K562 (cell line): Measurements from ENCODE around the gene PRIM1. TPM values are rescaled to one million over a fixed set of nuclear protein-coding genes. Genes with fewer than 3 reads are reported as not detected.
A peak's percentile ranks its signal among the peaks of the same experiment; 100 is the strongest.

Experiments used
- ATAC-seq: fragments of 200-7000 bp; cut with Tn5 transposase; 3 replicates; pipeline ENCODE4 v1.9.1; 2020; ENCODE audit warnings: moderate library complexity
- Bru-seq: library from RNA; stranded (reverse); fragments of 400-500 nt; gene quantifications from one replicate; lab custom pipeline; 2021; lab: Mats Ljungman, UMichigan
- BruChase-seq, 2 experiments: library from RNA; stranded (reverse); fragments of 400-500 nt; gene quantifications; one replicate each; lab custom pipeline; 2021; lab: Mats Ljungman, UMichigan
- BruUV-seq: library from RNA; stranded (reverse); fragments of 400-500 nt; replicated peaks from 2 replicates; lab custom pipeline; 2021; lab: Mats Ljungman, UMichigan
- CTCF ChIA-PET: fragments of 300-600 bp; formaldehyde crosslinking; extraction: SDS; loops from one replicate; lab custom pipeline; 2021; ENCODE audit warnings: low intra/inter-chr PET ratio; lab: Yijun Ruan, JAX
- POLR2A ChIA-PET: fragments of 300-600, 350-650 bp; sonication (Branson Sonifier 250); formaldehyde crosslinking; extraction: SDS; loops from one replicate; lab custom pipeline; 2021; ENCODE audit warnings: antibody characterized with exemption, inconsistent platforms; lab: Yijun Ruan, JAX
- DNase-seq, 4 experiments: peaks; one replicate each; pipeline versions ENCODE4 v3.0.0 to v3.0.0-alpha.2; 2011 to 2018; ENCODE audit warnings: low spot score in 3 of 4, mixed read lengths in 3 of 4; ENCODE audit errors: extremely low read depth in 1 of 4
- FAIRE-seq: peaks from 2 replicates; lab custom pipeline; 2011; peaks lifted over from hg19 to GRCh38; lab: Jason Lieb, UNC
- H2AFZ ChIP-seq: 2 replicates; pipeline ENCODE4 v1.6.0; 2011; ENCODE audit warnings: low read depth, low read length, control low read depth, inconsistent platforms
- H3K27ac ChIP-seq: fragments of 200-600 bp; 3 replicates; pipeline ENCODE4 v1.8.0; 2011; ENCODE audit warnings: low read depth, mild to moderate bottlenecking, control low read depth, inconsistent platforms, low read length, moderate library complexity, mixed read lengths; ENCODE audit errors: extremely low read depth
- H3K27me3 ChIP-seq, 2 experiments: fragments of 300-600 bp in 1 of 2; 2 replicates in 1 of 2; 3 replicates in 1 of 2; pipeline versions ENCODE4 v1.6.0 to v1.8.0; 2011; ENCODE audit warnings: inconsistent platforms in 2 of 2, low read length in 2 of 2, mild to moderate bottlenecking in 1 of 2, mixed read lengths in 1 of 2, moderate library complexity in 1 of 2; ENCODE audit not compliant: control insufficient read depth in 2 of 2, insufficient read depth in 2 of 2
- H3K36me3 ChIP-seq: fragments of 300-600 bp; 3 replicates; pipeline ENCODE4 v1.8.0; 2011; ENCODE audit warnings: mild to moderate bottlenecking, low read length, inconsistent platforms; ENCODE audit not compliant: control insufficient read depth, insufficient read depth
- H3K4me1 ChIP-seq, 2 experiments: fragments of 200-600 bp in 1 of 2; replicated peaks in 1 of 2; 2 replicates in 1 of 2; 3 replicates in 1 of 2; pipeline versions ENCODE4 v1.5.1 to v1.8.0; 2011; ENCODE audit warnings: inconsistent platforms in 2 of 2, low read length in 2 of 2, mild to moderate bottlenecking in 1 of 2, mixed read lengths in 1 of 2, moderate library complexity in 1 of 2; ENCODE audit not compliant: control insufficient read depth in 2 of 2, insufficient read depth in 2 of 2
- H3K4me2 ChIP-seq: 2 replicates; pipeline ENCODE4 v1.6.1; 2011; ENCODE audit warnings: low read length, control low read depth, inconsistent platforms, mixed read lengths; ENCODE audit not compliant: insufficient read depth
- H3K4me3 ChIP-seq: fragments of 200-600 bp; sonication (generic), shearing (Covaris generic); 2 replicates; pipeline ENCODE4 v1.5.1; 2016; ENCODE audit warnings: control low read depth, inconsistent platforms
- H3K79me2 ChIP-seq: fragments of 200-600 bp; 3 replicates; pipeline ENCODE4 v1.8.0; 2011; ENCODE audit warnings: low read length, inconsistent platforms; ENCODE audit not compliant: control insufficient read depth, insufficient read depth
- H3K9ac ChIP-seq, 2 experiments: 2 replicates each; pipeline versions ENCODE4 v1.6.0 to v1.6.1; 2011; ENCODE audit warnings: low read depth in 2 of 2, low read length in 2 of 2, control low read depth in 1 of 2, inconsistent platforms in 1 of 2, mild to moderate bottlenecking in 1 of 2, mixed read lengths in 1 of 2; ENCODE audit not compliant: insufficient read depth in 1 of 2
- H3K9me1 ChIP-seq: one replicate; pipeline ENCODE4 v1.6.0; 2011; ENCODE audit warnings: inconsistent platforms, mild to moderate bottlenecking, low read length, moderate library complexity; ENCODE audit not compliant: control insufficient read depth, insufficient read depth
- H3K9me3 ChIP-seq: replicated peaks from 2 replicates; pipeline ENCODE4 v1.5.1; 2011; ENCODE audit warnings: low read depth, low read length, inconsistent platforms; ENCODE audit not compliant: control insufficient read depth, insufficient read depth
- H4K20me1 ChIP-seq: replicated peaks from 2 replicates; pipeline ENCODE4 v1.6.1; 2011; ENCODE audit warnings: low read length, inconsistent platforms, mixed read lengths; ENCODE audit not compliant: control insufficient read depth, insufficient read depth
- FOXM1 ChIP-seq, 2 experiments: fragments of 450-650 bp in 1 of 2; sonication (generic) in 1 of 2; formaldehyde crosslinking in 1 of 2; IDR thresholded peaks; 2 replicates each; pipeline versions ENCODE4 v1.6.1 to v1.9.0; 2017 to 2022; ENCODE audit warnings: low read depth in 2 of 2, mild to moderate bottlenecking in 2 of 2, missing genetic modification reagents in 1 of 2, moderate library complexity in 1 of 2
- HLTF ChIP-seq: fragments of 450-650 bp; IDR thresholded peaks from 2 replicates; pipeline ENCODE4 v1.6.1; 2016
- KLF16 ChIP-seq: IDR thresholded peaks from 2 replicates; pipeline ENCODE4 v1.6.1; 2016; ENCODE audit warnings: antibody characterized with exemption
- ZNF830 ChIP-seq: fragments of 250-450 bp; sonication (Bioruptor Pico); IDR thresholded peaks from 2 replicates; pipeline ENCODE4 v1.5.0; 2021; ENCODE audit warnings: mild to moderate bottlenecking
- WGBS: fragments of 100-300 bp; shearing (Covaris generic); methylation state at CpG from one replicate; pipeline ENCODE4 v1.1.6; 2016; ENCODE audit warnings: low coverage, mixed read lengths; ENCODE audit not compliant: insufficient coverage; ENCODE audit errors: missing lambda C conversion rate; 5-methylcytosine and 5-hydroxymethylcytosine counted together
- in situ Hi-C: fragments of 300-500 bp; cut with MboI; formaldehyde crosslinking; loops from 4 replicates; pipeline ENCODE4 v1.15.0; 2018; ENCODE audit warnings: inconsistent platforms, mixed read lengths
- intact Hi-C: fragments of 100-400 bp; cut with micrococcal nuclease; formaldehyde crosslinking; loops from 2 replicates; pipeline ENCODE4 v1.14.2; 2022
- long read RNA-seq, 3 experiments: library from polyadenylated mRNA in 2 of 3; library from RNA in 1 of 3; unstranded in 2 of 3; stranded (forward) in 1 of 3; transcript quantifications; one replicate each; pipeline ENCODE4 v2.0.0, GENCODE V29; 2019 to 2022
- polyA minus RNA-seq, 3 experiments: library from RNA; depleted of rRNA, polyadenylated mRNA; stranded (reverse); fragments of >200 nt; gene quantifications; 2 replicates each; pipeline ENCODE4 v1.2.3, GENCODE V29; 2011
- polyA plus RNA-seq, 8 experiments: library from polyadenylated mRNA; depleted of rRNA in 4 of 8; stranded (reverse) in 5 of 8; unstranded in 3 of 8; fragments of >200 nt; fragmentation: Nextera tagmentation in 2 of 8; fragmentation: Illumina TruSeq in 1 of 8; extraction: Ambion mirVana in 2 of 8; extraction: Trizol in 1 of 8; gene quantifications; 2 replicates each; pipeline versions ENCODE4 v1.2.1 to v1.2.3, GENCODE V29; 2011 to 2014; ENCODE audit warnings: inconsistent platforms in 1 of 8, missing spikeins in 1 of 8
- total RNA-seq, 7 experiments: library from RNA; depleted of rRNA in 6 of 7; stranded (reverse); fragments of >200 nt in 6 of 7; fragmentation: Illumina TruSeq in 2 of 7; extraction: Trizol in 2 of 7; gene quantifications; 2 replicates each; pipeline versions ENCODE4 v1.2.1 to v1.2.3, GENCODE V29; 2011 to 2021; ENCODE audit warnings: low replicate concordance in 1 of 7
- TF ChIP-seq, protein P1 (sequence below): sonication (generic); formaldehyde crosslinking; IDR thresholded peaks from 2 replicates; pipeline ENCODE4 v1.4.0; 2020; ENCODE audit warnings: mild to moderate bottlenecking, missing genetic modification reagents
- TF ChIP-seq, protein P2 (sequence below): sonication (generic); formaldehyde crosslinking; IDR thresholded peaks from 2 replicates; pipeline ENCODE4 v1.8.0; 2022; ENCODE audit warnings: missing genetic modification reagents, mild to moderate bottlenecking, moderate library complexity, borderline replicate concordance

The PRIM1 gene
- total RNA-seq (2011; cell fraction: chromatin; rRNA removed; ENCODE audit: low replicate concordance) = 116 and 247 TPM in 2 replicates
- 59.5 and 64.6 TPM in 2 replicates for total RNA-seq (2011; cell fraction: nucleolus; rRNA removed)
- 79.8 and 102 TPM in 2 replicates for total RNA-seq (2011; cell fraction: nucleoplasm; rRNA removed)
- total RNA-seq (2014; rRNA removed) (65.1 and 67.2 TPM in 2 replicates), total RNA-seq (2014; rRNA removed; fragmentation: Illumina TruSeq; extraction: Trizol) (149 and 170 TPM in 2 replicates), total RNA-seq (2015; rRNA removed; fragmentation: Illumina TruSeq; extraction: Trizol) (119 and 124 TPM in 2 replicates), total RNA-seq (2021) (82.2 and 83.9 TPM in 2 replicates), polyA plus RNA-seq (2011; rRNA removed) (95.7 and 140 TPM in 2 replicates), polyA plus RNA-seq (2014; fragmentation: Illumina TruSeq; extraction: Trizol) (148 and 152 TPM in 2 replicates), polyA plus RNA-seq (2014; fragmentation: Nextera tagmentation; extraction: Ambion mirVana) (100 to 1,000 TPM; 175 to 179 TPM), polyA plus RNA-seq (2014; rRNA removed) (105 and 109 TPM in 2 replicates), polyA minus RNA-seq (2011; rRNA and poly(A)+ RNA removed) (172 TPM in 2 replicates), Bru-seq, nascent RNA (percentile 87 among the genes with signal in this experiment), BruChase-seq, experiment 1, labeled RNA remaining after a 2-hour chase (percentile 86 among the genes with signal in this experiment), BruChase-seq, experiment 2, labeled RNA remaining after a 6-hour chase (percentile 86 among the genes with signal in this experiment)
- 65.5 and 79.1 TPM in 2 replicates for polyA plus RNA-seq (2011; cell fraction: cytosol; rRNA removed)
- polyA plus RNA-seq (2011; cell fraction: nucleus; rRNA removed) = 48.2 and 74.4 TPM in 2 replicates
- 70.3 and 108 TPM in 2 replicates for polyA plus RNA-seq (2012)
- polyA minus RNA-seq (2011; cell fraction: cytosol; rRNA and poly(A)+ RNA removed) = 31.9 and 46.5 TPM in 2 replicates
- 44.2 and 85.0 TPM in 2 replicates for polyA minus RNA-seq (2011; cell fraction: nucleus; rRNA and poly(A)+ RNA removed)
- long read RNA-seq, experiment 1, transcript PRIM1-201 (13 exons, 1,393 nt) = major isoform, 87 of 221 reads
- long read RNA-seq, experiment 1, partial matches to known transcripts = 87 of 221 reads
- long read RNA-seq, experiment 1, other reads (novel, unspliced or antisense) = 45 of 221 reads
- long read RNA-seq, experiment 2, partial matches to known transcripts = 18 of 63 reads
- long read RNA-seq, experiment 2, other reads (novel, unspliced or antisense) = 44 of 63 reads
- long read RNA-seq, experiment 3, transcript PRIM1-201 (13 exons, 1,393 nt) = major isoform, 19 of 63 reads
- long read RNA-seq, experiment 3, partial matches to known transcripts = 32 of 63 reads
- long read RNA-seq, experiment 3, other reads (novel, unspliced or antisense) = 12 of 63 reads

DNA sequence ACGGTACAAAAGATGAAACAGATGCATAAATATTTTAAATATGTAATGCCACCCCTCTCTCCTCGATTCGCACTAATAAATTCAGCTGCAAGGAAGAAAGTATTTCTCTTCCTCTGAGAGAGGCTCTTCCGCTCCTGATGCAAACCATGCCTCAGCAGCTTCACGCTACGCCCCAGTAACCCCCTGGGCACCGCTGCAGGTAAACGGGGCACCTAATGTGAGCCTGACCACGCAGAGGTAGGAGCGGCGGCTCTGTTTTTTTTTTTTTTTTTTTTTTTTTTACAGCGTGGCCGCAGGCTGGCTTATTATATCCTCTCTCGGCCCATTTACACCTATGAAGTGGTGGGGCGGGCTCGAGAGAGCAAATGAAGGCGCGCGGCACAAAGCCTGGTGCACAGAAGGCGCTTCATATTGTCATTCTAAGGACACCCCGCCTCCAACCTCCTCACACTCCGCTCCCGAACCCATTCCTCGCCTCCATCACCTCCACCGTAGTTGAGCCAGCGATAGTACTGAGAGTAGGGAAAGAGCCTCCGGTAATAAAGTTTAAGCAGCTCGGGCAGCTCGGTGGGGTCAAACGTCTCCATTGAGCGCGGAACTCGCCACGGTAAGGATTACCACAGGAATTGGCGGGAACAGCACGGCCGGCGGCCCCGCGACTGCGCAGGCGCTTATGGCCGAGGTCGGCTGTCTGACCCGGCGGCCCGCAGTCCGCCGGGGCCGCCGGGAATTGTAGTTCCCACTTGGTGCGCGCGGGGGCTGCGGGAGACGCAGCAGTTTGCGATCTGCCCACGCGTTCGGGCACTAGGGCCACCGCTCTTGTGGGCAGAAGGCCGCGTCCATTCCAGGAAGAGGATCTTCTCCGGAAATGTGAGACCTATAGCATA is at the start of gene PRIM1:
Gene PRIM1 (minus strand): TSS at position 612 of the 887 bp plus-strand sequence. CDS start 25 bp downstream, at position 587.
- intact Hi-C loops = loop anchor here (2.0 to 5.0 kb wide), 2 partner anchors 63 to 115 kb away; partner anchors contain the start of gene PTGES3
- in situ Hi-C loops = loop anchor here (10.0 kb wide), 2 partner anchors 313 to 433 kb away; no protein-coding TSS in a partner anchor
- ATAC-seq = peak; percentile 90
- TF ChIP-seq, protein P1, sequence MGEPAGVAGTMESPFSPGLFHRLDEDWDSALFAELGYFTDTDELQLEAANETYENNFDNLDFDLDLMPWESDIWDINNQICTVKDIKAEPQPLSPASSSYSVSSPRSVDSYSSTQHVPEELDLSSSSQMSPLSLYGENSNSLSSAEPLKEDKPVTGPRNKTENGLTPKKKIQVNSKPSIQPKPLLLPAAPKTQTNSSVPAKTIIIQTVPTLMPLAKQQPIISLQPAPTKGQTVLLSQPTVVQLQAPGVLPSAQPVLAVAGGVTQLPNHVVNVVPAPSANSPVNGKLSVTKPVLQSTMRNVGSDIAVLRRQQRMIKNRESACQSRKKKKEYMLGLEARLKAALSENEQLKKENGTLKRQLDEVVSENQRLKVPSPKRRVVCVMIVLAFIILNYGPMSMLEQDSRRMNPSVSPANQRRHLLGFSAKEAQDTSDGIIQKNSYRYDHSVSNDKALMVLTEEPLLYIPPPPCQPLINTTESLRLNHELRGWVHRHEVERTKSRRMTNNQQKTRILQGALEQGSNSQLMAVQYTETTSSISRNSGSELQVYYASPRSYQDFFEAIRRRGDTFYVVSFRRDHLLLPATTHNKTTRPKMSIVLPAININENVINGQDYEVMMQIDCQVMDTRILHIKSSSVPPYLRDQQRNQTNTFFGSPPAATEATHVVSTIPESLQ = peak; percentile 89
- TF ChIP-seq KLF16 = 0 out of 2 replicates have a peak, but pooled peaks have one; percentile 50
- no peak for TF ChIP-seq ZNF830
- TF ChIP-seq HLTF = no peak
- TF ChIP-seq FOXM1 (IDR thresholded peaks at IDR 0.05; ENCODE audit: low read depth) = no peak
- TF ChIP-seq FOXM1 (CRISPR knock-in tag; IDR thresholded peaks at IDR 0.05; ENCODE audit: low read depth) = no peak; the same call in 1 of the 2 replicates
- TF ChIP-seq, protein P2, sequence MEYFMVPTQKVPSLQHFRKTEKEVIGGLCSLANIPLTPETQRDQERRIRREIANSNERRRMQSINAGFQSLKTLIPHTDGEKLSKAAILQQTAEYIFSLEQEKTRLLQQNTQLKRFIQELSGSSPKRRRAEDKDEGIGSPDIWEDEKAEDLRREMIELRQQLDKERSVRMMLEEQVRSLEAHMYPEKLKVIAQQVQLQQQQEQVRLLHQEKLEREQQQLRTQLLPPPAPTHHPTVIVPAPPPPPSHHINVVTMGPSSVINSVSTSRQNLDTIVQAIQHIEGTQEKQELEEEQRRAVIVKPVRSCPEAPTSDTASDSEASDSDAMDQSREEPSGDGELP (CRISPR knock-in tag) = peak; percentile 81

More for the DNA sequence above, at the start of gene PRIM1:
- BruUV-seq = TSS peak; percentile 79
- ChIA-PET CTCF (no interaction called here), POLR2A (interaction anchor here (0.6 to 1.9 kb wide), 11 partner anchors 8 to 435 kb away, joined by 3 to 12 read pairs (median 4); partner anchors contain the start of genes NACA, PTGES3 and STAT6)
- Histone ChIP-seq H3K9ac (peak within 1 kb of the TSS; percentile 94 to 97), H3K9me1 (no peaks in the 10 kb centered on the region), H3K27ac (peak within 1 kb of the TSS; percentile 97), H2AFZ (peak within 1 kb of the TSS; percentile 97), H3K36me3 (peaks cover 33% of the 10 kb centered on the region), H3K27me3 (no peaks in the 10 kb centered on the region), H3K4me2 (peak within 1 kb of the TSS; percentile 93), H3K4me1 (peaks cover 11 to 16% of the 10 kb centered on the region in 2 experiments; a peak in 4 of 5 replicates), H3K79me2 (peaks cover 37% of the 10 kb centered on the region), H3K4me3 (peak within 1 kb of the TSS; percentile 72), H3K9me3 (peaks cover 2% of the 10 kb centered on the region; the same call in 1 of the 2 replicates), H4K20me1 (no peaks in the 10 kb centered on the region)
- DNase-seq = peak; percentile 90 to 96 (median 93)
- WGBS = under 1% methylated on average over 57 of the region's 64 CpGs
- FAIRE-seq = peak; percentile 62
